HUES64 (cell line): ENCODE measurements around the gene ARFIP1. TPM values are rescaled to one million over a fixed set of nuclear protein-coding genes. Genes with fewer than 3 reads are reported as not detected.
"Not testable (repeated sequence)": the region's sequence is repeated elsewhere in the genome, so short reads cannot be mapped to it uniquely, and the experiment has no call there.

ENCODE experiments used
- H3K27ac ChIP-seq: 2 replicates; pipeline ENCODE4 v1.7.0; 2013; ENCODE audit warnings: low read depth, low read length, inconsistent platforms
- H3K27me3 ChIP-seq: 2 replicates; pipeline ENCODE4 v1.6.1; 2013; ENCODE audit warnings: mild to moderate bottlenecking, low read length; ENCODE audit not compliant: insufficient read depth
- H3K36me3 ChIP-seq: 2 replicates; pipeline ENCODE4 v1.6.1; 2013; ENCODE audit warnings: mild to moderate bottlenecking, low read length; ENCODE audit not compliant: insufficient read depth
- H3K4me1 ChIP-seq: 2 replicates; pipeline ENCODE4 v1.6.1; 2013; ENCODE audit warnings: mild to moderate bottlenecking, low read length, moderate library complexity; ENCODE audit not compliant: insufficient read depth
- H3K4me3 ChIP-seq: 2 replicates; pipeline ENCODE4 v1.5.1; 2013; ENCODE audit warnings: mild to moderate bottlenecking, low read length, moderate library complexity
- H3K9ac ChIP-seq: 2 replicates; pipeline ENCODE4 v1.6.1; 2013; ENCODE audit warnings: mild to moderate bottlenecking, low read depth, low read length
- H3K9me3 ChIP-seq: 2 replicates; pipeline ENCODE4 v1.6.1; 2013; ENCODE audit warnings: low read depth, low read length; ENCODE audit not compliant: insufficient read depth
- WGBS: fragments of 150-250, 120-280 bp; methylation state at CpG from one replicate; pipeline ENCODE4 v1.1.7; 2013; ENCODE audit warnings: missing lambda C conversion rate; 5-methylcytosine and 5-hydroxymethylcytosine counted together
- polyA plus RNA-seq, 2 experiments: library from polyadenylated mRNA; stranded (reverse); fragments of 50-300 nt; gene quantifications; one replicate each; pipeline ENCODE4 v1.2.3, GENCODE V29; 2013

Gene ARFIP1
- 37.5 TPM for polyA plus RNA-seq (2013, experiment 1 of 2)
- polyA plus RNA-seq (2013, experiment 2 of 2) = 33.0 TPM

GRCh38 chr4:152779513-152780266 is at the start of gene ARFIP1, which contains the start of gene TIGD4:
Gene ARFIP1, plus strand, starts transcription at chr4:152779954. Its CDS starts 49,680 bp downstream, at chr4:152829634.
Gene TIGD4, minus strand, starts transcription at chr4:152779730. Its CDS starts 8,726 bp downstream, at chr4:152771004.
- H3K36me3 ChIP-seq = no peaks in the 10 kb centered on the region; the same call in 1 of the 2 replicates
- peaks cover 3% of the 10 kb centered on the region; the same call in 1 of the 2 replicates for H3K27me3 ChIP-seq
- no peaks in the 10 kb centered on the region for H3K9me3 ChIP-seq
- peak within 1 kb of the TSS; percentile 82 for H3K9ac ChIP-seq
- H3K27ac ChIP-seq = peak within 1 kb of the TSS; percentile 82
- WGBS = under 1% methylated on average over 54 of the region's 55 CpGs
- peaks cover 6% of the 10 kb centered on the region for H3K4me1 ChIP-seq
- H3K4me3 ChIP-seq = peak within 1 kb of the TSS; percentile 87

GRCh38 chr4:152731997-152732396 is 47.8 kb upstream of the ARFIP1 start:
- no peaks in the 10 kb centered on the region for H3K9me3 ChIP-seq
- 95% methylated on average over 2 of the region's 2 CpGs for WGBS
- H3K27ac ChIP-seq = no peak overlapping the region
- no peaks in the 10 kb centered on the region for H3K27me3 ChIP-seq
- no peaks in the 10 kb centered on the region for H3K4me1 ChIP-seq
- H3K9ac ChIP-seq = no peak overlapping the region
- no peak overlapping the region for H3K4me3 ChIP-seq
- no peaks in the 10 kb centered on the region for H3K36me3 ChIP-seq

- Histone ChIP-seq H3K27ac (no peak overlapping the region), H3K4me3 (no peak overlapping the region), H3K4me1 (no peaks in the 10 kb centered on the region), H3K9ac (no peak overlapping the region), H3K9me3 (no peaks in the 10 kb centered on the region), H3K27me3 (no peaks in the 10 kb centered on the region), H3K36me3 (no peaks in the 10 kb centered on the region)
- WGBS = 74% methylated on average over 5 of the region's 5 CpGs
Observed at GRCh38 chr4:152734015-152734698, 45.6 kb upstream of the ARFIP1 start.

GRCh38 chr4:152734699-152735050 is 45.1 kb upstream of the ARFIP1 start:
- Histone ChIP-seq H3K27ac (no peak overlapping the region), H3K27me3 (no peaks in the 10 kb centered on the region)

GRCh38 chr4:152735396-152735859 is 44.3 kb upstream of the ARFIP1 start:
- 57% methylated on average over 1 of the region's 2 CpGs for WGBS
- Histone ChIP-seq H3K27me3 (no peaks in the 10 kb centered on the region), H3K9me3 (no peaks in the 10 kb centered on the region)

More at GRCh38 chr4:152734699-152735050, 45.1 kb upstream of the ARFIP1 start:
- H3K9me3 ChIP-seq = no peaks in the 10 kb centered on the region
- WGBS = 66% methylated on average over 3 of the region's 3 CpGs
- H3K36me3 ChIP-seq = no peaks in the 10 kb centered on the region
- no peak overlapping the region for H3K9ac ChIP-seq
- no peaks in the 10 kb centered on the region for H3K4me1 ChIP-seq
- H3K4me3 ChIP-seq = no peak overlapping the region

GRCh38 chr4:152735906-152736305 is 43.8 kb upstream of the ARFIP1 start:
- Histone ChIP-seq H3K27ac (no peak overlapping the region), H3K4me3 (no peak overlapping the region), H3K27me3 (no peaks in the 10 kb centered on the region), H3K9me3 (no peaks in the 10 kb centered on the region), H3K36me3 (no peaks in the 10 kb centered on the region), H3K9ac (no peak overlapping the region), H3K4me1 (no peaks in the 10 kb centered on the region)
- WGBS = 77% methylated on average over 3 of the region's 3 CpGs

More at GRCh38 chr4:152735396-152735859, 44.3 kb upstream of the ARFIP1 start:
- no peak overlapping the region for H3K4me3 ChIP-seq
- H3K27ac ChIP-seq = no peak overlapping the region
- no peaks in the 10 kb centered on the region for H3K36me3 ChIP-seq
- H3K9ac ChIP-seq = no peak overlapping the region
- no peaks in the 10 kb centered on the region for H3K4me1 ChIP-seq

GRCh38 chr4:152738827-152739226 is 40.9 kb upstream of the ARFIP1 start:
- no peak overlapping the region for H3K4me3 ChIP-seq
- no peaks in the 10 kb centered on the region for H3K27me3 ChIP-seq
- 65% methylated on average over 3 of the region's 3 CpGs for WGBS
- no peak overlapping the region for H3K27ac ChIP-seq
- no peak overlapping the region for H3K9ac ChIP-seq
- H3K36me3 ChIP-seq = no peaks in the 10 kb centered on the region
- H3K4me1 ChIP-seq = no peaks in the 10 kb centered on the region
- no peaks in the 10 kb centered on the region for H3K9me3 ChIP-seq

- Histone ChIP-seq H3K36me3 (no peaks in the 10 kb centered on the region), H3K4me3 (no peak overlapping the region), H3K27me3 (no peaks in the 10 kb centered on the region), H3K27ac (no peak overlapping the region), H3K9me3 (peaks cover 11% of the 10 kb centered on the region; the same call in 1 of the 2 replicates), H3K9ac (no peak overlapping the region), H3K4me1 (no peaks in the 10 kb centered on the region)
- 85% methylated on average over 2 of the region's 2 CpGs for WGBS
Observed at GRCh38 chr4:152747444-152747843, 32.3 kb upstream of the ARFIP1 start.

- Histone ChIP-seq H3K4me3 (no peak overlapping the region), H3K9ac (no peak overlapping the region), H3K36me3 (no peaks in the 10 kb centered on the region), H3K27ac (no peak overlapping the region), H3K4me1 (no peaks in the 10 kb centered on the region), H3K27me3 (no peaks in the 10 kb centered on the region), H3K9me3 (peaks cover 13% of the 10 kb centered on the region; the same call in 1 of the 2 replicates)
- 94% methylated on average over 9 of the region's 9 CpGs for WGBS
Observed at GRCh38 chr4:152748619-152749018, 31.1 kb upstream of the ARFIP1 start.

GRCh38 chr4:152763796-152764195 is 16.0 kb upstream of the ARFIP1 start:
- H3K9ac ChIP-seq = no peak overlapping the region
- H3K9me3 ChIP-seq = no peaks in the 10 kb centered on the region
- no peak overlapping the region for H3K4me3 ChIP-seq
- H3K27me3 ChIP-seq = no peaks in the 10 kb centered on the region
- no peaks in the 10 kb centered on the region for H3K4me1 ChIP-seq
- 100% methylated on average over 1 of the region's 1 CpG for WGBS
- H3K36me3 ChIP-seq = no peaks in the 10 kb centered on the region
- no peak overlapping the region for H3K27ac ChIP-seq

- H3K4me3 ChIP-seq, H3K27ac ChIP-seq, H3K9ac ChIP-seq, H3K4me1 ChIP-seq, H3K27me3 ChIP-seq, H3K36me3 ChIP-seq, H3K9me3 ChIP-seq: not testable (repeated sequence)
- 95% methylated on average over 54 of the region's 54 CpGs for WGBS
Observed at GRCh38 chr4:152765069-152765737, 14.6 kb upstream of the ARFIP1 start.
